ENCODE measurements around the gene EPS8L1. TPM values are rescaled to one million over a fixed set of nuclear protein-coding genes. Genes with fewer than 3 reads are reported as not detected.
"Not testable (repeated sequence)": the region's sequence is repeated elsewhere in the genome, so short reads cannot be mapped to it uniquely, and the experiment has no call there.

The EPS8L1 gene
- polyA plus RNA-seq, 1 of the 3 experiments (the other 2 are of a cell fraction) = 12.9 TPM

DNA sequence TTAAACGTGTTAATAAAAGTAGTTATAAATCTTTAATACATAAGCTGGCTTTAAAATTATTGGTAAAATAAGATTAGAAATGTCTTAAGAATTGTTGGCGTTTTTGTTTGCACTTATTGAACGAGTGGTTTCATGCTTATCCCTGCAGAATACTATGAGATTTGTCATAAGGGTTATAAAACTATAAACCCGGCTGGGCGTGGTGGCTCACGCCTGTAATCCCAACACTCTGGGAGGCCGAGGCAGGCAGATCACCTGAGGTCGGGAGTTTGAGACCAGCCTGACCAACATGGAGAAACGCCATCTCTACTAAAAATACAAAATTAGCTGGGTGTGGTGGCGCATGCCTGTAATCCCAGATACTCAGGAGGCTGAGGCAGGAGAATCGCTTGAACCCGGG is 35.0 kb upstream of the EPS8L1 start:
- H3K4me1 ChIP-seq (ENCODE audit: control insufficient read depth in 1 of 2, insufficient read depth in 2 of 2, low read depth in 1 of 2, low read length in 1 of 2); H3K27ac ChIP-seq (ENCODE audit: low read depth in 2 of 2, low read length in 1 of 2); H3K79me2 ChIP-seq (ENCODE audit: insufficient read depth); H3K4me3 ChIP-seq (ENCODE audit: low read depth in 2 of 2, low read length in 1 of 2); H3K9ac ChIP-seq; H3K4me2 ChIP-seq; CTCF ChIA-PET; H4K20me1 ChIP-seq (ENCODE audit: insufficient read depth); H3F3A ChIP-seq (replicated peaks; ENCODE audit: insufficient read depth); DNase-seq; H2AFZ ChIP-seq (ENCODE audit: low read depth); H3K9me3 ChIP-seq; POLR2A ChIA-PET; H3K9me2 ChIP-seq; H3K27me3 ChIP-seq (ENCODE audit: insufficient read depth): not testable (repeated sequence)
- 90% methylated on average over 12 of the region's 12 CpGs for whole genome bisulfite sequencing (ENCODE audit: low lambda C conversion rate)
- H3K36me3 ChIP-seq (replicated peaks in 1 of 2; ENCODE audit: control insufficient read depth in 1 of 2, insufficient read depth in 2 of 2, low read length in 1 of 2) = peaks cover 0 to 18% of the 10 kb centered on the region in 2 experiments

- Histone ChIP-seq H3K9me2 (no peaks in the 10 kb centered on the region), H3K27ac (ENCODE audit: low read depth in 2 of 2, low read length in 1 of 2) (no peak overlapping the region), H3K4me3 (ENCODE audit: low read depth in 2 of 2, low read length in 1 of 2) (no peak overlapping the region), H3K27me3 (ENCODE audit: insufficient read depth) (no peaks in the 10 kb centered on the region), H3K36me3 (replicated peaks in 1 of 2; ENCODE audit: control insufficient read depth in 1 of 2, insufficient read depth in 2 of 2, low read length in 1 of 2) (peaks cover 0 to 18% of the 10 kb centered on the region in 2 experiments), H3K9me3 (no peaks in the 10 kb centered on the region), H3K79me2 (ENCODE audit: insufficient read depth) (peaks cover 5% of the 10 kb centered on the region; the same call in 1 of the 2 replicates), H4K20me1 (ENCODE audit: insufficient read depth) (no peaks in the 10 kb centered on the region), H3K9ac (no peak overlapping the region), H3K4me2 (no peak overlapping the region), H3F3A (replicated peaks; ENCODE audit: insufficient read depth) (no peaks in the 10 kb centered on the region), H2AFZ (ENCODE audit: low read depth) (no peak overlapping the region), H3K4me1 (ENCODE audit: control insufficient read depth in 1 of 2, insufficient read depth in 2 of 2, low read depth in 1 of 2, low read length in 1 of 2) (no peaks in the 10 kb centered on the region)
- 93% methylated on average over 10 of the region's 10 CpGs for WGBS (ENCODE audit: low lambda C conversion rate)
- CTCF ChIA-PET = no interaction called here
- no peak for DNase-seq
- TF ChIP-seq EZH2phosphoT487 (IDR thresholded peaks at IDR 0.05; ENCODE audit: borderline replicate concordance, low read depth) = no peak
- TF ChIP-seq FOXJ3 (CRISPR knock-in tag; IDR thresholded peaks at IDR 0.05) = no peak
- no peak for TF ChIP-seq RFX5 (IDR thresholded peaks at IDR 0.05; ENCODE audit: low read length)
- no peak for TF ChIP-seq FOSL2 (IDR thresholded peaks at IDR 0.05; ENCODE audit: borderline replicate concordance, low read depth)
- no peak for TF ChIP-seq TCF12 (IDR thresholded peaks at IDR 0.05)
- POLR2A ChIA-PET = no interaction called here
These were observed 34.4 kb upstream of the EPS8L1 start for GRCh38 chr19:55041244-55041626.

DNA sequence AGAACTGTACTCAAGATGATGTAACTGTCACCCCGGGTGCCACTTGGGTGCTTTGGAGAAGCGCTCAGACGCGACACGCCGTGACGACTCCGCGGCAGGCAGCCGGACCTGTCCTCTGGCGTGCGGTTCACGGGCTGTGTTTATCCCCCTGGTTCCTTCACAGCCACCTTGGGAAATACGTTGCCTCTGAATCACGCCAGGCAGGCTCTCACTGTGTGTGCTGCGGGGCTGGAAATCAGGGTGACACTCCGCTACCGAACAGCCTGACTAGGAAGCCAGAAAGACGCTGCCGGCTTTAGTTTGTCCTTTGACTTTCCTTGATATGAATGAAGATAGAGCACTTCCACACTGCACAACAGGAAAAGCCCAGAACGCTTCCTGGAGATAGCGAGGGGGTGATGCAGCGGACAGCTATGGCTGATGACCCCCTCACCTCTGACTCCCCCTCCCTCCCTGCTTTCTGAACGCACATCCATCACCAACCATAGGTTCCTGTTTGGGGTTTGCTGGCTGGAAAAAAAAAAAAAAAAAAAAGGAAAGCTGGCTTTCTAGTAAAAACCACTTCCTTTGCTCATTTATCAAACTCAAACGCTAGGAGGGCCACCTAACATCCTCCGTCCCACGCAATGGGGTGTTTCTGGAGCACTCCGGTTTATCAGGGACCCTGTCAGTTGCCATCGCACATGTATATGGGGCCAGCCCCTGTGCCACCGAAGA is 33.9 kb upstream of the EPS8L1 start:
- 95% methylated on average over 30 of the region's 30 CpGs for WGBS (ENCODE audit: low lambda C conversion rate)
- DNase-seq = no peak
- no peaks in the 10 kb centered on the region for H3K9me2 ChIP-seq
- no peak overlapping the region for H2AFZ ChIP-seq (ENCODE audit: low read depth)
- no peaks in the 10 kb centered on the region for H3K27me3 ChIP-seq (ENCODE audit: insufficient read depth)
- peaks cover 5% of the 10 kb centered on the region; the same call in 1 of the 2 replicates for H3K79me2 ChIP-seq (ENCODE audit: insufficient read depth)
- no peaks in the 10 kb centered on the region for H3K4me1 ChIP-seq (ENCODE audit: control insufficient read depth in 1 of 2, insufficient read depth in 2 of 2, low read depth in 1 of 2, low read length in 1 of 2)
- H3K4me2 ChIP-seq = no peak overlapping the region
- H3K9ac ChIP-seq = no peak overlapping the region
- no peaks in the 10 kb centered on the region for H3K9me3 ChIP-seq
- H3K27ac ChIP-seq (ENCODE audit: low read depth in 2 of 2, low read length in 1 of 2) = no peak overlapping the region
- peaks cover 0 to 19% of the 10 kb centered on the region in 2 experiments for H3K36me3 ChIP-seq (replicated peaks in 1 of 2; ENCODE audit: control insufficient read depth in 1 of 2, insufficient read depth in 2 of 2, low read length in 1 of 2)
- POLR2A ChIA-PET = no interaction called here
- no peak overlapping the region for H3K4me3 ChIP-seq (ENCODE audit: low read depth in 2 of 2, low read length in 1 of 2)
- CTCF ChIA-PET = no interaction called here
- no peaks in the 10 kb centered on the region for H4K20me1 ChIP-seq (ENCODE audit: insufficient read depth)
- no peaks in the 10 kb centered on the region for H3F3A ChIP-seq (replicated peaks; ENCODE audit: insufficient read depth)
- TF ChIP-seq NRF1 (IDR thresholded peaks at IDR 0.05; ENCODE audit: low read depth, low read length) = no peak
- TF ChIP-seq PBX3 (IDR thresholded peaks at IDR 0.05) = no peak
- no peak for TF ChIP-seq USF2 (IDR thresholded peaks at IDR 0.05; ENCODE audit: borderline replicate concordance, low read depth, low read length)
- no peak for TF ChIP-seq MXI1 (IDR thresholded peaks at IDR 0.05; ENCODE audit: low read depth, low read length)
- TF ChIP-seq RXRA (IDR thresholded peaks at IDR 0.05; ENCODE audit: borderline replicate concordance, low read depth) = no peak
- TF ChIP-seq, protein P1, sequence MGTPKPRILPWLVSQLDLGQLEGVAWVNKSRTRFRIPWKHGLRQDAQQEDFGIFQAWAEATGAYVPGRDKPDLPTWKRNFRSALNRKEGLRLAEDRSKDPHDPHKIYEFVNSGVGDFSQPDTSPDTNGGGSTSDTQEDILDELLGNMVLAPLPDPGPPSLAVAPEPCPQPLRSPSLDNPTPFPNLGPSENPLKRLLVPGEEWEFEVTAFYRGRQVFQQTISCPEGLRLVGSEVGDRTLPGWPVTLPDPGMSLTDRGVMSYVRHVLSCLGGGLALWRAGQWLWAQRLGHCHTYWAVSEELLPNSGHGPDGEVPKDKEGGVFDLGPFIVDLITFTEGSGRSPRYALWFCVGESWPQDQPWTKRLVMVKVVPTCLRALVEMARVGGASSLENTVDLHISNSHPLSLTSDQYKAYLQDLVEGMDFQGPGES (IDR thresholded peaks at IDR 0.05; ENCODE audit: low read depth, low read length) = no peak
- no peak for TF ChIP-seq RCOR1 (IDR thresholded peaks at IDR 0.05; ENCODE audit: low read length)
- no peak for TF ChIP-seq ELF1 (IDR thresholded peaks at IDR 0.05)
- TF ChIP-seq CHD2 (IDR thresholded peaks at IDR 0.05; ENCODE audit: low read length, partially characterized antibody) = no peak
- TF ChIP-seq GATA2 (CRISPR knock-in tag; IDR thresholded peaks at IDR 0.05) = no peak
- TF ChIP-seq YY1 (IDR thresholded peaks at IDR 0.05; ENCODE audit: low read depth) = no peak
- no peak for TF ChIP-seq JUND (IDR thresholded peaks at IDR 0.05)
- no peak for TF ChIP-seq SMC3 (IDR thresholded peaks at IDR 0.05; ENCODE audit: low read depth, low read length)
- TF ChIP-seq TEAD4 (IDR thresholded peaks at IDR 0.05; ENCODE audit: borderline replicate concordance, insufficient read depth) = no peak
- TF ChIP-seq POLR2AphosphoS5 (IDR thresholded peaks at IDR 0.05; ENCODE audit: low read depth, low read length) = no peak
- TF ChIP-seq MEF2A (IDR thresholded peaks at IDR 0.05; ENCODE audit: borderline replicate concordance, low read depth) = no peak
- TF ChIP-seq RFX5 (IDR thresholded peaks at IDR 0.05; ENCODE audit: low read length) = no peak
- TF ChIP-seq FOXJ3 (CRISPR knock-in tag; IDR thresholded peaks at IDR 0.05) = no peak
